ENCODE measurements around the gene MCEMP1.

The MCEMP1 gene

GRCh38 chr19:7701049-7701653 is 24.3 kb downstream of the MCEMP1 start:
- Histone ChIP-seq H3K36me3 (ENCODE audit: insufficient read depth, low read length) (no peaks in the 10 kb centered on the region), H3K27me3 (ENCODE audit: insufficient read depth, low read length) (no peaks in the 10 kb centered on the region), H3K9me3 (ENCODE audit: low read length) (peaks cover 1% of the 10 kb centered on the region), H3K4me1 (ENCODE audit: insufficient read depth, low read length) (no peaks in the 10 kb centered on the region), H3K4me3 (ENCODE audit: low read length) (no peak overlapping the region), H2AFZ (ENCODE audit: low read depth, low read length) (no peak overlapping the region)

GRCh38 chr19:7701654-7702457 is 25.0 kb downstream of the MCEMP1 start, which contains the start of gene FCER2:
TSS of gene FCER2 (minus strand) at chr19:7702131. CDS start at chr19:7699760, 2,371 bp downstream.
- peaks cover 1% of the 10 kb centered on the region for H3K9me3 ChIP-seq (ENCODE audit: low read length)
- peaks cover 1% of the 10 kb centered on the region for H3K27me3 ChIP-seq (ENCODE audit: insufficient read depth, low read length)
- H3K36me3 ChIP-seq (ENCODE audit: insufficient read depth, low read length), result no peaks in the 10 kb centered on the region
- H2AFZ ChIP-seq (ENCODE audit: low read depth, low read length), result no peak within 1 kb of the TSS
- no peaks in the 10 kb centered on the region for H3K4me1 ChIP-seq (ENCODE audit: insufficient read depth, low read length)
- no peak within 1 kb of the TSS for H3K4me3 ChIP-seq (ENCODE audit: low read length)

GRCh38 chr19:7703332-7703731 is 26.4 kb downstream of the MCEMP1 start:
- Histone ChIP-seq H3K4me3 (ENCODE audit: low read length) (no peak overlapping the region), H3K4me1 (ENCODE audit: insufficient read depth, low read length) (no peaks in the 10 kb centered on the region)

GRCh38 chr19:7704280-7705060 is 27.6 kb downstream of the MCEMP1 start:
- no peaks in the 10 kb centered on the region for H3K4me1 ChIP-seq (ENCODE audit: insufficient read depth, low read length)
- peaks cover 4% of the 10 kb centered on the region for H3K27me3 ChIP-seq (ENCODE audit: insufficient read depth, low read length)
- no peak overlapping the region for H3K4me3 ChIP-seq (ENCODE audit: low read length)
- no peaks in the 10 kb centered on the region for H3K36me3 ChIP-seq (ENCODE audit: insufficient read depth, low read length)
- peaks cover 1% of the 10 kb centered on the region for H3K9me3 ChIP-seq (ENCODE audit: low read length)
- no peak overlapping the region for H2AFZ ChIP-seq (ENCODE audit: low read depth, low read length)

More at GRCh38 chr19:7703332-7703731, 26.4 kb downstream of the MCEMP1 start:
- H2AFZ ChIP-seq (ENCODE audit: low read depth, low read length), result no peak overlapping the region
- H3K9me3 ChIP-seq (ENCODE audit: low read length), result peaks cover 1% of the 10 kb centered on the region
- peaks cover 4% of the 10 kb centered on the region for H3K27me3 ChIP-seq (ENCODE audit: insufficient read depth, low read length)
- no peaks in the 10 kb centered on the region for H3K36me3 ChIP-seq (ENCODE audit: insufficient read depth, low read length)

- Histone ChIP-seq H3K4me1 (ENCODE audit: insufficient read depth, low read length) (no peaks in the 10 kb centered on the region), H3K9me3 (ENCODE audit: low read length) (peaks cover 1% of the 10 kb centered on the region), H3K27me3 (ENCODE audit: insufficient read depth, low read length) (peaks cover 4% of the 10 kb centered on the region), H3K4me3 (ENCODE audit: low read length) (no peak overlapping the region), H2AFZ (ENCODE audit: low read depth, low read length) (no peak overlapping the region), H3K36me3 (ENCODE audit: insufficient read depth, low read length) (no peaks in the 10 kb centered on the region)
Observed at GRCh38 chr19:7705387-7706187, 28.7 kb downstream of the MCEMP1 start.

GRCh38 chr19:7706188-7706954 is 29.5 kb downstream of the MCEMP1 start:
- Histone ChIP-seq H3K27me3 (ENCODE audit: insufficient read depth, low read length) (peaks cover 4% of the 10 kb centered on the region), H3K4me3 (ENCODE audit: low read length) (no peak overlapping the region)

GRCh38 chr19:7706955-7707456 is 30.1 kb downstream of the MCEMP1 start:
- Histone ChIP-seq H3K27me3 (ENCODE audit: insufficient read depth, low read length) (peaks cover 4% of the 10 kb centered on the region), H3K36me3 (ENCODE audit: insufficient read depth, low read length) (no peaks in the 10 kb centered on the region), H3K9me3 (ENCODE audit: low read length) (peaks cover 1% of the 10 kb centered on the region), H2AFZ (ENCODE audit: low read depth, low read length) (no peak overlapping the region), H3K4me1 (ENCODE audit: insufficient read depth, low read length) (no peaks in the 10 kb centered on the region), H3K4me3 (ENCODE audit: low read length) (no peak overlapping the region)

More at GRCh38 chr19:7706188-7706954, 29.5 kb downstream of the MCEMP1 start:
- Histone ChIP-seq H2AFZ (ENCODE audit: low read depth, low read length) (no peak overlapping the region), H3K4me1 (ENCODE audit: insufficient read depth, low read length) (no peaks in the 10 kb centered on the region), H3K9me3 (ENCODE audit: low read length) (peaks cover 1% of the 10 kb centered on the region), H3K36me3 (ENCODE audit: insufficient read depth, low read length) (no peaks in the 10 kb centered on the region)

GRCh38 chr19:7709932-7710460 is 33.1 kb downstream of the MCEMP1 start:
- Histone ChIP-seq H3K36me3 (ENCODE audit: insufficient read depth, low read length) (no peaks in the 10 kb centered on the region), H3K27me3 (ENCODE audit: insufficient read depth, low read length) (peaks cover 4% of the 10 kb centered on the region)

GRCh38 chr19:7710616-7711015 is 33.7 kb downstream of the MCEMP1 start:
- H3K4me1 ChIP-seq (ENCODE audit: insufficient read depth, low read length), result no peaks in the 10 kb centered on the region
- peaks cover 4% of the 10 kb centered on the region for H3K27me3 ChIP-seq (ENCODE audit: insufficient read depth, low read length)
- no peak overlapping the region for H2AFZ ChIP-seq (ENCODE audit: low read depth, low read length)
- H3K4me3 ChIP-seq (ENCODE audit: low read length), result no peak overlapping the region
- H3K9me3 ChIP-seq (ENCODE audit: low read length), result no peaks in the 10 kb centered on the region
- H3K36me3 ChIP-seq (ENCODE audit: insufficient read depth, low read length), result no peaks in the 10 kb centered on the region

More at GRCh38 chr19:7709932-7710460, 33.1 kb downstream of the MCEMP1 start:
- H2AFZ ChIP-seq (ENCODE audit: low read depth, low read length), result no peak overlapping the region
- H3K4me1 ChIP-seq (ENCODE audit: insufficient read depth, low read length), result no peaks in the 10 kb centered on the region
- H3K4me3 ChIP-seq (ENCODE audit: low read length), result no peak overlapping the region
- no peaks in the 10 kb centered on the region for H3K9me3 ChIP-seq (ENCODE audit: low read length)

GRCh38 chr19:7715671-7716070 is 38.8 kb downstream of the MCEMP1 start:
- no peak overlapping the region for H2AFZ ChIP-seq (ENCODE audit: low read depth, low read length)
- H3K4me1 ChIP-seq (ENCODE audit: insufficient read depth, low read length), result no peaks in the 10 kb centered on the region

GRCh38 chr19:7716762-7717161 is 39.9 kb downstream of the MCEMP1 start:
- Histone ChIP-seq H2AFZ (ENCODE audit: low read depth, low read length) (no peak overlapping the region), H3K4me1 (ENCODE audit: insufficient read depth, low read length) (no peaks in the 10 kb centered on the region), H3K9me3 (ENCODE audit: low read length) (peaks cover 1% of the 10 kb centered on the region), H3K4me3 (ENCODE audit: low read length) (no peak overlapping the region), H3K27me3 (ENCODE audit: insufficient read depth, low read length) (no peaks in the 10 kb centered on the region), H3K36me3 (ENCODE audit: insufficient read depth, low read length) (no peaks in the 10 kb centered on the region)

More at GRCh38 chr19:7715671-7716070, 38.8 kb downstream of the MCEMP1 start:
- Histone ChIP-seq H3K4me3 (ENCODE audit: low read length) (no peak overlapping the region), H3K36me3 (ENCODE audit: insufficient read depth, low read length) (no peaks in the 10 kb centered on the region), H3K9me3 (ENCODE audit: low read length) (peaks cover 1% of the 10 kb centered on the region), H3K27me3 (ENCODE audit: insufficient read depth, low read length) (no peaks in the 10 kb centered on the region)
